Lower leg skin (tissue), 4 donors: ENCODE measurements around the gene KCNA2. TPM values are rescaled to one million over a fixed set of nuclear protein-coding genes. Genes with fewer than 3 reads are reported as not detected.

Experiments
- DNase-seq, 2 donors: peaks; one replicate each; pipeline ENCODE4 v3.0.0-alpha.2; 2019; ENCODE audit warnings: low spot score in 2 of 2
- H3K4me3 ChIP-seq: fragments of 200-600 bp; sonication (generic); 2 replicates; pipeline ENCODE4 v1.5.1; 2017; ENCODE audit warnings: mild to moderate bottlenecking, low read depth; ENCODE audit not compliant: poor library complexity, severe bottlenecking
- CTCF ChIP-seq, 3 donors: fragments of 450-650 bp; IDR thresholded peaks; one replicate each; pipeline ENCODE4 v1.5.1; 2016; ENCODE audit warnings: antibody characterized with exemption in 3 of 3, mild to moderate bottlenecking in 3 of 3, moderate library complexity in 2 of 3
- POLR2A ChIP-seq, 2 donors: fragments of 450-650 bp; IDR thresholded peaks; one replicate each; pipeline ENCODE4 v1.6.1; 2016 to 2017; ENCODE audit warnings: antibody characterized with exemption in 2 of 2, mild to moderate bottlenecking in 1 of 2, moderate library complexity in 1 of 2
- WGBS, 2 donors: methylation state at CpG; one replicate each; pipeline ENCODE4 v1.1.5; 2018; 5-methylcytosine and 5-hydroxymethylcytosine counted together
- intact Hi-C: fragments of 100-400 bp; cut with DNase I; formaldehyde crosslinking; loops from one replicate; pipeline ENCODE4 v1.15.0; 2023; ENCODE audit warnings: low total_unique reads
- total RNA-seq, 4 donors: library from RNA; depleted of rRNA; stranded (reverse); fragments of >200 nt; gene quantifications; one replicate each; pipeline ENCODE4 v1.1.0, GENCODE V29; 2016

KCNA2 gene
- total RNA-seq, 4 donors from 2014 or later, result 0.65 to 0.88 TPM; not detected in 2

GRCh38 chr1:110620686-110621085, 14.5 kb upstream of the KCNA2 start:
- WGBS, 2 donors, result 58 to 76% methylated on average over 7 of the region's 7 CpGs
- no peak for TF ChIP-seq CTCF (IDR thresholded peaks at IDR 0.05)
- TF ChIP-seq POLR2A (IDR thresholded peaks at IDR 0.05), result no peak
- peak in 1 of 2 donors; percentile 58 for DNase-seq
- no peak overlapping the region for H3K4me3 ChIP-seq
- intact Hi-C loops, result no loop called here

- TF ChIP-seq CTCF (IDR thresholded peaks at IDR 0.05), result no peak
- no peak for TF ChIP-seq POLR2A (IDR thresholded peaks at IDR 0.05)
- H3K4me3 ChIP-seq, result no peak overlapping the region
- intact Hi-C loops, result no loop called here
- 63 to 71% methylated on average over 8 of the region's 8 CpGs for WGBS, 2 donors
- DNase-seq, result peak in 1 of 2 donors; percentile 77
These were observed 14.1 kb upstream of the KCNA2 start for GRCh38 chr1:110620250-110620615.

GRCh38 chr1:110619412-110620249, 13.5 kb upstream of the KCNA2 start:
- peak; percentile 59 to 95 for DNase-seq
- intact Hi-C loops, result loop anchor here (5.0 kb wide), 1 partner anchor 163 kb away; no protein-coding TSS in a partner anchor
- TF ChIP-seq CTCF (IDR thresholded peaks at IDR 0.05), result peak in 1 of 3 donors; percentile 33
- TF ChIP-seq POLR2A (IDR thresholded peaks at IDR 0.05), result no peak
- 7 to 8% methylated on average over 22 to 24 of the region's 27 CpGs for WGBS, 2 donors
- no peak overlapping the region for H3K4me3 ChIP-seq

GRCh38 chr1:110618668-110619067, 12.5 kb upstream of the KCNA2 start:
- 63 to 83% methylated on average over 5 of the region's 5 CpGs for whole genome bisulfite sequencing, 2 donors
- DNase-seq, result peak in 1 of 2 donors; percentile 29
- H3K4me3 ChIP-seq, result no peak overlapping the region
- intact Hi-C loops, result loop anchor here (5.0 kb wide), 1 partner anchor 164 kb away; no protein-coding TSS in a partner anchor
- TF ChIP-seq CTCF (IDR thresholded peaks at IDR 0.05) (no peak), POLR2A (IDR thresholded peaks at IDR 0.05) (no peak)

GRCh38 chr1:110617589-110617988, 11.4 kb upstream of the KCNA2 start:
- WGBS, 2 donors, result 80 to 81% methylated on average over 5 of the region's 5 CpGs
- DNase-seq, result peak in 1 of 2 donors; percentile 72
- intact Hi-C loops, result loop anchor here (5.0 kb wide), 1 partner anchor 165 kb away; no protein-coding TSS in a partner anchor
- TF ChIP-seq CTCF (IDR thresholded peaks at IDR 0.05), result no peak
- TF ChIP-seq POLR2A (IDR thresholded peaks at IDR 0.05), result no peak
- H3K4me3 ChIP-seq, result no peak overlapping the region
